Stimulated activated CD4-positive, alpha-beta T cell treated with anti-CD3 and anti-CD28 coated beads, Interleukin-2, amount 100 ng/mL, for 24 hours (primary cell): ENCODE results near the gene SRBD1.

Experiments
- DNase-seq, 2 donors: peaks; one replicate each; pipeline ENCODE4 v3.0.0-alpha.2; 2020

The SRBD1 gene

GRCh38 chr2:45595721-45596435 lies 15.2 kb downstream of the SRBD1 start:
- DNase-seq: no peak

- no peak for DNase-seq
Measured at GRCh38 chr2:45591073-45591472, 20.0 kb downstream of the SRBD1 start.

- no peak for DNase-seq
Measured at GRCh38 chr2:45588158-45588829, 22.8 kb downstream of the SRBD1 start.

GRCh38 chr2:45586600-45586999 lies 24.5 kb downstream of the SRBD1 start:
- DNase-seq: no peak

GRCh38 chr2:45585267-45585861 lies 25.7 kb downstream of the SRBD1 start:
- no peak for DNase-seq

- DNase-seq: no peak
Measured at GRCh38 chr2:45583977-45584376, 27.1 kb downstream of the SRBD1 start.

GRCh38 chr2:45582522-45582921 lies 28.5 kb downstream of the SRBD1 start:
- DNase-seq: no peak

- no peak for DNase-seq
Measured at GRCh38 chr2:45578056-45578843, 32.8 kb downstream of the SRBD1 start.

- DNase-seq: no peak
Measured at GRCh38 chr2:45577441-45577840, 33.6 kb downstream of the SRBD1 start.

- DNase-seq: no peak
Measured at GRCh38 chr2:45575881-45576280, 35.2 kb downstream of the SRBD1 start.

- no peak for DNase-seq
Measured at GRCh38 chr2:45572979-45573378, 38.1 kb downstream of the SRBD1 start.

- DNase-seq: no peak
Measured at GRCh38 chr2:45571940-45572339, 39.1 kb downstream of the SRBD1 start.

GRCh38 chr2:45570671-45571334 lies 40.3 kb downstream of the SRBD1 start:
- DNase-seq: no peak

- no peak for DNase-seq
Measured at GRCh38 chr2:45568935-45569334, 42.1 kb downstream of the SRBD1 start.

GRCh38 chr2:45567974-45568789 lies 42.9 kb downstream of the SRBD1 start:
- DNase-seq: no peak

- no peak for DNase-seq
Measured at GRCh38 chr2:45567288-45567963, 43.6 kb downstream of the SRBD1 start.

GRCh38 chr2:45559436-45559835 lies 51.6 kb downstream of the SRBD1 start:
- no peak for DNase-seq

GRCh38 chr2:45554742-45555140 lies 56.3 kb downstream of the SRBD1 start:
- DNase-seq: no peak

GRCh38 chr2:45554073-45554741 lies 56.9 kb downstream of the SRBD1 start:
- DNase-seq: no peak

- DNase-seq: no peak
Measured at GRCh38 chr2:45551862-45552261, 59.2 kb downstream of the SRBD1 start.

- DNase-seq: no peak
Measured at GRCh38 chr2:45545943-45546342, 65.1 kb downstream of the SRBD1 start.
